NCI-H82 treated with DMSO at 0.1 percent for 48 hours (cell line): ENCODE results near the gene FGD2.
"Not testable (repeated sequence)": the region's sequence is repeated elsewhere in the genome, so short reads cannot be mapped to it uniquely, and the experiment has no call there.

Experiments used
- DNase-seq: peaks from one replicate; lab custom pipeline; 2025; ENCODE audit not compliant: unreplicated experiment; lab: John Stamatoyannopoulos, UW

FGD2 gene

GRCh38 chr6:36989264-36989663 is 16.2 kb upstream of the FGD2 start:
- DNase-seq, result no peak

GRCh38 chr6:36990401-36990800 is 15.1 kb upstream of the FGD2 start:
- not testable (repeated sequence) for DNase-seq

DNA sequence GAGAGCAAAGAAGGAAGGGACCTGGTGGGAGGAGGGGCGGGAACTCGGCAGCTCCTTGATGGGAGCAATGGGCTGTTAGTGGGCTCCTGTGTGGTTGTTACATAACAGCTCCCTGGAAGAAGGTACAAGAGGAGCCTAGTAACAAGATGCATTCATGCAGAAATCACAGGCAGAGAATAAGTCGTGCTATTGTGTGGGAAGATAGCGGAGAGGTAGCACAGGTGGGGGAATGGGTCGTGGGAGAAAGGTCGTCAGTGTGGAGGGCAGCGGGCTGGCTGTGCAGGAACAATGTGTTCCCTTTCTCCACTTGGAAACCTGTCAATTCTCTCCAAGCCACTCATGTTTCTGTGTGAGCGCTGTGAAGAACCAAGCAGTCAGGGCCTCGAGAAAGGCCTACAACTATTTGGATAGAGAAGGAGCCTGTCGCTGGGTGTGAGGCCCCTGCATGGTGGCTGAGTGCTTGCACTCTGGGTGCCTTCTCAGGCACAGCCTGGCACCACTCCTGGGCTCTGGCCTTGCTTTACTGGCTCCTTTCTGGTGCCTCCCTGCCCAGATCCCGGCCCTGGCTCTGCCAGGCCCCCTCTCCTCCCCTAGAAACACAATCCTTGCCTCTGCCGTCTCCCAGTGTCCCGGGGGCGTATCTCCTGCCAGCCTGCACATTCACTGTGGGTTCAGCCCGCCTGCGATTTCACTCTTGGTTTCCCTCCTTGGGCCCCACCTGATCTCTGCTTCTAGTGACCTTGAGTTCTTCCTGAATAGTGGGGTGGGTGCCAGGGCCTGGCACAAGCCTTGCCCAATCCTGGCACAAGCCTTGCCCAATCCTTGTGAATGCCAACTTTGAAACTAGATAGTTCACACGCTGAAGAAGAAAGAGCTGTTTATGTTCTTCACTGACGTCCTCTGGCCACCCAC is 7.4 kb upstream of the FGD2 start:
- no peak for DNase-seq

GRCh38 chr6:36998723-36999038 is 6.8 kb upstream of the FGD2 start:
- DNase-seq, result no peak

GRCh38 chr6:36999061-36999750 is 6.2 kb upstream of the FGD2 start:
- no peak for DNase-seq

GRCh38 chr6:36999751-37000125 is 5.7 kb upstream of the FGD2 start:
- DNase-seq, result no peak

DNA sequence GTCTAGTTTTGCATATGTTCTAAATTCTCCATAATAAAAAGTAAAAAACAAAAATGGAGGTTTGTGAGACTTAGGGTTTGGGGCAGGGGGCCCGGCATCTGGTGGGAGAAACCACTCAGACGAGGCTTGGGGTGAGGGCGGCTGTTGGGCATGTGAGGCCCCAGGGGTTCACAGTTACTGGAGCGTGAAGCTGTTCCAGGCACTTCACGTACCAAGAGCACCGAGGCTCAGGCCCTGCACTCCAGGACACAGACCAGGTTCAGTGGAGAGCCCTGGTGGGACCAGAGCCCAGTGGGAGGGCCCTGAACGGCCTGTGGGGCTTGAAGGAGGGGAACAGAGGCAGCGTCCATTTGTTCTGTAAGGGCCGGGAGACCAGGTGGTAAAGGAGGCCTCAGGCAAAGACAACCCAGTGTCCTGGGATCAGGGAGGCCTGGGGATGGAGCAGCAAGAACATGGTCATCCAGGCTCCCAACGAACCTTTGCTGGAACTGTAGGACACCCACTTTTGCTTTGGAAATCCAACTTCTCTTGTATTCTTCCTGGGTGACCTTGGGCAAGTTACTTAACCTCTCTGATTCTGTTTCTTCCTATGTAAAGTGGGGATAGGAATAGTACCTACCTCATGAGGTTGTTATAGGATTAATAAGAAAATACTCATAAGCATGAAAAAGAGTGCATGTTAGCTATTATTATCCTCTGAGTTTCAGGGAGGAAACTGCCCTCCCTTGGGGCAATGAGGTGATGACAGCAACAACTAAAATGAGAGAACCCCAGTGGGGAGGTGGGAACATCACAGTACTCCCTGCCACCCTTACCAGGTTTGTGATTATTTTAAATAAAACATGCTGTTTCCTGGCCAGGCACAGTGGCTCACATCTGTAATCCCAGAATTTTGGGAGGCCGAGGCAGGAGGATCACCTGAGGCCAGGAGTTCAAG is 1.1 kb upstream of the FGD2 start:
- DNase-seq, result no peak

DNA sequence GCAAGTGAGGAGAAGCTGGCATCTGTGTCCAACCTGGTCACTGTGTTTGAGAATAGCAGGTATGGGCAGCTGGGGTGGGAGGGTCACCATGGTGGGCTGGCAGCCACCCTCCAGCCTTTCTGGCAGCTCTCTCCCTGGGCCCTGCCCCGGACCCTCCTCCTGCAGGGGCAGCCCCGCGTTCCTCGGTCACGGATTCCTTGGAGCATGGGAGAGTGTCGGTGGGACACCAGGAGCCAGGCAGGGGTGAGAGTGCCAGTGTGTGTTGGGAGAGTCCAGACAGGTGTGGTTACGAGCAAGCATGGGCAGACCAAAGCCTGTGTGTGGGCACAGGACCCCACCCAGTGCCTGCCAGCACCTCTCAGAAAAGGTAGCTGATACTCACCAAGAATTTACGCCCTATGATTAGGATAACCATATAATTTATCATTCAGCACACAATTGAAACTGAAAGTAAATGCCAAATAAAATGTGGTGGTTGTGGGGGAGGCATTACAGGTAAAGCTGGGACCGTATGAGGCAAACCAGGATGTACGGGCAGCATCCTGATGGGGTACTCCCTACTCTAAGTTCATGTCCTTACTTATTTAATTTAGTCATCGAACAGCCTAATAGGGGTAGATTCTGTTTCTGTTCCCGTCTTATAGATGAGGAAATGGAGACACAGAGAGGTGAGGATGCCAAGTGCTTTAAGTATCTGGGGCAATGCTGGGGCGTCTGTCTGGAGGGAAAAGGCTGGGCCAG is 542 bp downstream of the FGD2 start:
- DNase-seq, result no peak

- DNase-seq, result no peak
Measured at GRCh38 chr6:37006793-37007339, 1.4 kb downstream of the FGD2 start.

GRCh38 chr6:37007340-37008043 is 2.0 kb downstream of the FGD2 start:
- DNase-seq, result no peak

- DNase-seq, result no peak
Measured at GRCh38 chr6:37008484-37009465, 3.3 kb downstream of the FGD2 start.

GRCh38 chr6:37010402-37010892 is 5.0 kb downstream of the FGD2 start:
- DNase-seq, result no peak

GRCh38 chr6:37011656-37012378 is 6.4 kb downstream of the FGD2 start:
- DNase-seq, result no peak

DNA sequence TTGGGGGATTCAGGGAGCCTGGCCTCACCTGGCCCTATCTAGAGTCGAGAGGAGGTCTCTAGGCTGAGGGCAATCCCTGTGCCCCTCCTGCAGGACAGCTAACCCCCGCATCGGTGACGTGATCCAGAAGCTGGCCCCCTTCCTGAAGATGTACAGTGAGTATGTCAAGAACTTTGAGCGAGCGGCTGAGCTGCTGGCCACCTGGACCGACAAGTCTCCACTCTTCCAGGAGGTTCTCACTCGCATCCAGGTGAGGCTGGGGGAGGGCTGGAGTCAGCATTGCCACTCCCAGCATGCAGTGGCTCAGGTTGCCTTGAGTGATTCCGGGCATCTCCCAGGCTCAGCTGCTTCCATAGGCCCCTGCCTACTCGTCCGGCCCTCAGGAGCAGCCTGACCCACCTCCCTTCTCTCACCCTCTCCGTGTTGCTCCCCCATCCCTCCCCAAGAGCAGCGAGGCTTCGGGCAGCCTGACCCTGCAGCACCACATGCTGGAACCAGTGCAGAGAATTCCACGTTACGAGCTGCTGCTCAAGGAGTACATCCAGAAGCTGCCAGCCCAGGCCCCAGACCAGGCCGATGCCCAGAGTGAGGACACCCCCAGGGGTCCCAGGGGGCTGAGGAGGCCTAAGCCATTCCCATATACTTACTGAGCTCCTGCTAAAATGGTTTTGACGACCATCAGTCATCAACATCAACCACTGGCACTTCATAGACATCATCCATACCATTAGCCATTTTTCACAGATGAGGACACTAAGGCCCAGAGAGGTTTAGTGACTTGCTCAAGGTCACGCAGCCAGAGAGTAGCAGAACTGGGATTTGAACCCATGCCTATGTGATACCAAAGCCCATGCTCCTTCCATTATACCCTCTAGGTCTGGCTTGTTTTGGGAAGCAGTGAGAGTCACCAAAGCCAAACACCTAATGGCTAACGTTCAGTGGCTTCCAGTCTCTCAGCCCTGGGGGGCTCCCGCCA is 8.3 kb downstream of the FGD2 start:
- DNase-seq, result no peak

DNA sequence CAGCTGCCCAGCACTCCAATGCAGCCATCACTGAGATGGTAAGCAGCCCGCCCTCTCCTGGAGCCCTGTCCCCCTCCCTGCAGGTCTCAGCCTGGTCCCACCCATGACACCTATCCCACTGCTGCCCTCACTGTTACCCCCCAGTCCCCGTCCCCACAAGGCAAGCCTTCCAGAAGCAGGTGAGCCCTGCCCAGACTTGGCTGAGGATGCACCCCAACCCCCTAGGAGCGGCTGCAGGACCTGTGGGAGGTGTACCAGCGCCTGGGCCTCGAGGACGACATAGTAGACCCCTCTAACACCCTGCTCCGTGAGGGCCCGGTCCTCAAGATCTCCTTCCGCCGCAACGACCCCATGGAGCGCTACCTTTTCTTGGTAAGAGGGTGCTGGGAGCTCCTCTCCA is 9.2 kb downstream of the FGD2 start:
- no peak for DNase-seq

GRCh38 chr6:37015532-37015931 is 10.1 kb downstream of the FGD2 start:
- no peak for DNase-seq

GRCh38 chr6:37016995-37017394 is 11.5 kb downstream of the FGD2 start:
- no peak for DNase-seq
